OCI-M2 (cell line): ENCODE data around the gene AXIN2.
"Not testable (repeated sequence)": the region's sequence is repeated elsewhere in the genome, so short reads cannot be mapped to it uniquely, and the experiment has no call there.

ENCODE experiments used
- DNase-seq: peaks from one replicate; lab custom pipeline; 2025; ENCODE audit not compliant: unreplicated experiment; lab: John Stamatoyannopoulos, UW

The AXIN2 gene

GRCh38 chr17:65538675-65539529 is 22.5 kb downstream of the AXIN2 start:
- DNase-seq, result no peak

- no peak for DNase-seq
These were observed 23.4 kb downstream of the AXIN2 start for GRCh38 chr17:65537845-65538674.

DNA sequence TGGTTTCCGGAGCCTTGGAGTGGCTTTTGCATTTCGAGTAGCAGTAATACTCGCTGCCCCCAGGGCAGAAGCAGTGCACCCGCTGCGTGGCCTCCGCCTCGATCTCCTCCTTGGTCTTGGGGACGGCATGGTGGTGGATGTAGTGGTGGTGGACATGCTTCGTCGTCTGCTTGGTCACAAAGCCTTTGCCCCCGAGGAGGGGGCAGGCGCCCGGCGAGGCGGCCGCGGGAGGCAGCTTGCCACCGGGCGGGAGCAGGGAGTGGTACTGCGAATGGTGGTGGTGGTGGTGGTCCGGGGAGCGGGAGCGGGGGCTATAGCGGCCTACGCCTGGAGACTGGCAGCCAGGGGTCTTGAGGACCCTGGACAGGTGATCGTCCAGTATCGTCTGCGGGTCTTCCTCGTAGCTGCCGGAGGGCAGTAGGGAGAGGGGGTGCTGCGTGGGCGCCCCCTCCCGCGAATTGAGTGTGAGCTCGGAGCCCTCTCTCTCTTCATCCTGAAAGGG is 24.1 kb downstream of the AXIN2 start:
- DNase-seq, result no peak

GRCh38 chr17:65536573-65537342 is 24.7 kb downstream of the AXIN2 start:
- DNase-seq, result no peak

DNA sequence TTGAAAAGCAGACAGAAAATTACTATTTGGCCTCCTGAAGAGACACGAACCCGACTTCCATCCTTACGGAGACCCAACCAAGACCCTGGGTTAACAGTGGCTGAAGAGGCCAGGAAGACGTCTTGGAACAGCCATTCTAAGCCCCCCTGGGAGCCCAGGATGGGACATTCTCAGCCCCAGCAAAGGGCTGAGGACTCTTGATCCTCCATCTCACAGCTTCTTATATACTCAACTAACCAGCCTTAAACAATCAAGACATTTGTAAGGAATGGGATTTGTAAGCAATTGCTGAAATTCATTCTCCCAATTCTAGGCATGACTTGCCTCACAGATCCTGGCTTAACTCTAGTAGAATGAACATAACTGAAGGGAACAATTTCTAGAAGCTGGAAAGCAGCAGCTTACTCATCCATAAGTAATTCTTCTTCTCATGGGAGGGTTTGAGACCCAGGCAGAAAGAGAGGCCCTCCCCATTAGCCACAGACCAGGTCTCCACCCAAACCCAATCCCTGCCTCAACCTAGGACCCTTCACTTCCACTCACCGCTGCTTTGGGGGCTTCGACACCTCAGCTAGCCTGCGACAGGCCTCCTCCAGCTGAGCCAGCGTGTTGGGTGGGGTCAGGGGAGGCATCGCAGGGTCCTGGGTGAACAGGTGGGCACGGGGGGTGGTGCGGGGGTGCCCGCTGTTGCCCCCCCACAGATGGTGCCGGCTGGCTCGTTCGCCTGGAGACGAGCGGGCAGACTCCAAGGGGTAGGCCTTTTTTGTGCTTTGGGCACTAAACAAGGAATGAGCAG is 25.5 kb downstream of the AXIN2 start:
- no peak for DNase-seq

- DNase-seq, result no peak
These were observed 27.5 kb downstream of the AXIN2 start for GRCh38 chr17:65533852-65534457.

GRCh38 chr17:65533056-65533745 is 28.2 kb downstream of the AXIN2 start:
- no peak for DNase-seq

GRCh38 chr17:65532101-65532890 is 29.2 kb downstream of the AXIN2 start:
- DNase-seq, result no peak

- DNase-seq, result no peak
These were observed 30.0 kb downstream of the AXIN2 start for GRCh38 chr17:65531256-65532100.

- DNase-seq, result no peak
These were observed 30.8 kb downstream of the AXIN2 start for GRCh38 chr17:65530523-65531255.

- no peak for DNase-seq
These were observed 31.5 kb downstream of the AXIN2 start for GRCh38 chr17:65529761-65530522.

GRCh38 chr17:65529040-65529633 is 32.3 kb downstream of the AXIN2 start:
- no peak for DNase-seq

GRCh38 chr17:65527857-65528591 is 33.4 kb downstream of the AXIN2 start:
- DNase-seq, result no peak

- no peak for DNase-seq
These were observed 34.1 kb downstream of the AXIN2 start for GRCh38 chr17:65527381-65527780.

- not testable (repeated sequence) for DNase-seq
These were observed 34.6 kb downstream of the AXIN2 start for GRCh38 chr17:65526854-65527253.
